Measurements from ENCODE around the gene POC1A. TPM values are rescaled to one million over a fixed set of nuclear protein-coding genes. Genes with fewer than 3 reads are reported as not detected.
A peak's percentile ranks its signal among the peaks of the same experiment; 100 is the strongest.

POC1A gene
- total RNA-seq, 4 donors from 2014 or later, result 0.84 to 3.1 (median 2.4) TPM

DNA sequence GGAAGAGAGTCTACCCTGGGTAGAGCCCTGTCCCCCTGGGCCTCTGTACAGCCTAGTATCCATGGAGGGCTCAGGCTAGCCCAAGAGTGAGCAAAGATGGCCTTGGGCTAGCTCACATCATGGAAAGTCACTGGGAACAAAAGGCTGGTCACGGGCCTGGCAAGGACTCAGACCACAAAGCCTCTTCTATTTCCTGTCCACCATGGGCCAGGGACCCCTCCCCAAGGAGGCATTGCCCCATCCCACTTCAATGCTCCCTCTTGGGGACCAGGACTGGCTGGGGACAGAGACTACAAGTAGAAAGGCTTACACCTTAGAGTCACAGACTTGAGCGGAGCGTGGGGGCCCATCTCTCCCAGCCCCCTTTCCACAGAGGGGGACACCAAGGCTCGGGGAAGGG, 114.8 kb downstream of the POC1A start:
- DNase-seq (ENCODE audit: low spot score in 2 of 2), result no peak
- Histone ChIP-seq H3K4me1 (peaks cover 0 to 58% (median 38%) of the 10 kb centered on the region in 4 donors), H3K9me3 (no peaks in the 10 kb centered on the region), H3K36me3 (no peaks in the 10 kb centered on the region), H3K27ac (peak overlapping the region; percentile 78 to 97 (median 88)), H3K4me3 (no peak overlapping the region), H3K27me3 (no peaks in the 10 kb centered on the region)
- no peak for TF ChIP-seq POLR2A (IDR thresholded peaks at IDR 0.05)
- TF ChIP-seq EP300 (IDR thresholded peaks at IDR 0.05), result no peak
- TF ChIP-seq, protein P1, sequence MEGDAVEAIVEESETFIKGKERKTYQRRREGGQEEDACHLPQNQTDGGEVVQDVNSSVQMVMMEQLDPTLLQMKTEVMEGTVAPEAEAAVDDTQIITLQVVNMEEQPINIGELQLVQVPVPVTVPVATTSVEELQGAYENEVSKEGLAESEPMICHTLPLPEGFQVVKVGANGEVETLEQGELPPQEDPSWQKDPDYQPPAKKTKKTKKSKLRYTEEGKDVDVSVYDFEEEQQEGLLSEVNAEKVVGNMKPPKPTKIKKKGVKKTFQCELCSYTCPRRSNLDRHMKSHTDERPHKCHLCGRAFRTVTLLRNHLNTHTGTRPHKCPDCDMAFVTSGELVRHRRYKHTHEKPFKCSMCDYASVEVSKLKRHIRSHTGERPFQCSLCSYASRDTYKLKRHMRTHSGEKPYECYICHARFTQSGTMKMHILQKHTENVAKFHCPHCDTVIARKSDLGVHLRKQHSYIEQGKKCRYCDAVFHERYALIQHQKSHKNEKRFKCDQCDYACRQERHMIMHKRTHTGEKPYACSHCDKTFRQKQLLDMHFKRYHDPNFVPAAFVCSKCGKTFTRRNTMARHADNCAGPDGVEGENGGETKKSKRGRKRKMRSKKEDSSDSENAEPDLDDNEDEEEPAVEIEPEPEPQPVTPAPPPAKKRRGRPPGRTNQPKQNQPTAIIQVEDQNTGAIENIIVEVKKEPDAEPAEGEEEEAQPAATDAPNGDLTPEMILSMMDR (IDR thresholded peaks at IDR 0.05), result no peak
- 67 to 74% methylated on average over 4 of the region's 4 CpGs for WGBS, 2 donors

DNA sequence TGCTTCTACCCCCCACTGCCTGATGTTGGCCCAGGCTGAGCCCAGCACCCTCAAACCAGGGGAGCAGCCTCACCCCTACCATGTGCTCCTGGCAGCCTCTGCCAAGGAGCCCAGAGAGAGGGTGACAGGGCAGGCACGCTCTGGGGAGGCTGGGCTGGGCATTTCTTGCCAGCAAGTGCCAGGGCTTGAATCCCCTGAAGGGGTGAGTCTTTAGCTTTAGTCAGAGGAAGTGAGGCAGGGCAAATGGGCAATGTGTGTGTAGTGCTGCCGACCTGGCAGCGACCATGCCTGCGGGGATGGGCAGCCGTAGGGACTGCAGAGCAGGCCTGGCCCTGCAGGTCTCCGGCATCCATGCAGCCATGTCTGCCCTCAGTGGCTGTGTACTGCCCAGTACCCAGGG, 116.0 kb downstream of the POC1A start:
- no peak overlapping the region for H3K4me3 ChIP-seq
- H3K9me3 ChIP-seq, result no peaks in the 10 kb centered on the region
- no peaks in the 10 kb centered on the region for H3K36me3 ChIP-seq
- peak overlapping the region; percentile 78 to 97 (median 88) for H3K27ac ChIP-seq
- TF ChIP-seq POLR2A (IDR thresholded peaks at IDR 0.05) (no peak), EP300 (IDR thresholded peaks at IDR 0.05) (no peak)
- TF ChIP-seq, protein P1 (IDR thresholded peaks at IDR 0.05), result no peak
- DNase-seq (ENCODE audit: low spot score in 2 of 2), result no peak
- peaks cover 0 to 52% (median 38%) of the 10 kb centered on the region in 4 donors for H3K4me1 ChIP-seq
- WGBS, 2 donors, result 71 to 89% methylated on average over 4 to 6 of the region's 6 CpGs
- no peaks in the 10 kb centered on the region for H3K27me3 ChIP-seq

DNA sequence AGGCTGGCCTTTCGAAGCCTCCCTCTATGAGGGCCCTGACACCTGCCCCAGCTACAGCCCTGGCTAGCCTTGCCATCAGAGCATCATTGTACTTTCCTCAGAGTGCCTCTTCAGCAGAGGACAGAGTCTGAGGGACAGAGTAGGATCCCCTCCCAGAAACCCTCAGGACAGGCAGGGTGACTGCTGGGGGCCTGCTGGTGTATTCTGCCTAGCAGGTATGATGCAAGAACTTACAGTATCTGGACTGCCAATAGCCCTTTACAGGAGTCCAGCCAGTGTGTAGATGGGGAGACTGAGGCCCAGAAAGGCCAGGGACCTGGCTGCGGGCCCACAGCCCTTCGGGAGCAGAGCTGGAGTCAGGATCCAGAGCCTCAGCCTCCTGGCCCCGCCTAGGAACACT, 116.9 kb downstream of the POC1A start:
- Histone ChIP-seq H3K36me3 (no peaks in the 10 kb centered on the region), H3K4me3 (no peak overlapping the region), H3K9me3 (no peaks in the 10 kb centered on the region), H3K27me3 (no peaks in the 10 kb centered on the region), H3K4me1 (peaks cover 0 to 51% (median 38%) of the 10 kb centered on the region in 4 donors), H3K27ac (peak overlapping the region in 2 of 4 donors; percentile 88 to 97)
- TF ChIP-seq, protein P1 (IDR thresholded peaks at IDR 0.05), result no peak
- TF ChIP-seq EP300 (IDR thresholded peaks at IDR 0.05) (no peak), POLR2A (IDR thresholded peaks at IDR 0.05) (no peak)
- DNase-seq (ENCODE audit: low spot score in 2 of 2), result no peak
- WGBS, 2 donors, result 88 to 95% methylated on average over 4 of the region's 4 CpGs

DNA sequence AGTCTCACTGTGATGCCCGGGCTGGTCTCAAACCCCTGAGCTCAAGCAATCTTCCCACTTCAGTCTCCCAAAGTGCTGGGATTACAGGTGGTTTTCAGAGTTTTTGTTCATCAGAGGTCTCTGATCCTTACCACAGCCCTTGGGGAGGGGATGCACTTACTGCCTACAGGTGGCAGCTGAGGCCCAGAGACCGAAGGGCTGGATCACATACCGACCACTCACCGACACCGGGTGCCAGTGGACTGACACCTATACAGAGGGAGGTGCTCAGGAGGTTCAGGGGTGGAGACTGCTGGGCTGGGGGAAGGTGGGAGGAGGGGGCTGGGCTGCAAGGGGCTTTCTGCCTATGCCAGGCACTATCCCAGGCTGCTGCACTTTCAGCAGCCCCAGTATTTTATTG, 117.4 kb downstream of the POC1A start:
- Histone ChIP-seq H3K9me3 (no peaks in the 10 kb centered on the region), H3K4me3 (no peak overlapping the region)

DNA sequence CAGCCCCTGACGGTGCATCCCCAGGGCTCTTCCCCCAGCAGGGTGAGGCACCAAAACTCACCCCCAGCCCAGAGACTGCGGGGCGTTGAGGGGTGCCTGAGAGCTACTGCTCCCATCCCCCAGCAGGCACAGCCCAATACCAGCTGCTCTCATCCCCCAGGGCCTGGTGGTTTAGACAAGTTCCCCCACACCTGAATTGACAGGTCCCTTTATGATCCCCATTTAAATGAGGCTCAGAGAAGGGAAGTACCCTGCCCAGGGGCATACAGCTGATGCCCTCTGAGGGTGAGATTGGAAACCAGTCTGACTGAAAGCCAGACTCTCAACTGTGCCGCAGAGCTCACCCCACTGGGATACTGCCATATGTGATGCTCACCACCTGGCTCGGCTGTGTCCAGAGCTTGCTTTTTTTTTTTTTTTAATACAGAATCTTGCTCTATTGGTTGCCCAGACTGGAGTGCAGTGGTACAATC, 118.0 kb downstream of the POC1A start:
- H3K4me3 ChIP-seq, result no peak overlapping the region
- H3K27ac ChIP-seq, result peak overlapping the region in 1 of 4 donors; percentile 9
- H3K9me3 ChIP-seq, result no peaks in the 10 kb centered on the region
- DNase-seq (ENCODE audit: low spot score in 2 of 2), result no peak
- TF ChIP-seq EP300 (IDR thresholded peaks at IDR 0.05) (no peak), POLR2A (IDR thresholded peaks at IDR 0.05) (no peak)
- TF ChIP-seq, protein P1 (IDR thresholded peaks at IDR 0.05), result no peak
- WGBS, 2 donors, result 90 to 91% methylated on average over 5 of the region's 5 CpGs
- H3K36me3 ChIP-seq, result no peaks in the 10 kb centered on the region
- H3K27me3 ChIP-seq, result no peaks in the 10 kb centered on the region
- peaks cover 0 to 43% (median 32%) of the 10 kb centered on the region in 4 donors for H3K4me1 ChIP-seq

More for the DNA sequence above, 117.4 kb downstream of the POC1A start:
- H3K36me3 ChIP-seq, result no peaks in the 10 kb centered on the region
- WGBS, 2 donors, result 61 to 70% methylated on average over 5 of the region's 5 CpGs
- peak overlapping the region in 1 of 4 donors; percentile 9 for H3K27ac ChIP-seq
- TF ChIP-seq EP300 (IDR thresholded peaks at IDR 0.05), result no peak
- DNase-seq (ENCODE audit: low spot score in 2 of 2), result no peak
- no peaks in the 10 kb centered on the region for H3K27me3 ChIP-seq
- H3K4me1 ChIP-seq, result peaks cover 0 to 49% (median 37%) of the 10 kb centered on the region in 4 donors
